GOT3 (cell line): ENCODE data around the gene ASTN1.

Experiments
- DNase-seq: peaks from one replicate; lab custom pipeline; 2025; ENCODE audit warnings: mixed read lengths; lab: John Stamatoyannopoulos, UW

The ASTN1 gene

DNA sequence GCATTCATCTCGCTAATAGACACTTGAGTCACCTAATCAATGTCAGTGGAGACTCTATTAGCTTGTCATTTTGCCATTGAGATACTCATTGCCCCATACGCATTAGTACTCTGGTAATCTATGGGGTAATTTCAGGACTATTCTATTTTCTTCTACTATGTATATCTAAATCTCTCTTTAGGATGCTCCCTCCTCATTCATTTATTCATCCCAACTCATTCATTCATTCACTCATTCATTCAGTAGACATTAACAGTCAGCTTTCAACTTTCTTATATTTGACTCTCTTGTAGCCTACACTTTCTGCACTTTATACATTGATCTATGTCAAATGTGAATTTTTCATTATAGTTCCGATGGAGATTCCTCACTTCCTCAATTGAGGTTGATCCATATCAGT lies 170.9 kb downstream of the ASTN1 start:
- no peak for DNase-seq

DNA sequence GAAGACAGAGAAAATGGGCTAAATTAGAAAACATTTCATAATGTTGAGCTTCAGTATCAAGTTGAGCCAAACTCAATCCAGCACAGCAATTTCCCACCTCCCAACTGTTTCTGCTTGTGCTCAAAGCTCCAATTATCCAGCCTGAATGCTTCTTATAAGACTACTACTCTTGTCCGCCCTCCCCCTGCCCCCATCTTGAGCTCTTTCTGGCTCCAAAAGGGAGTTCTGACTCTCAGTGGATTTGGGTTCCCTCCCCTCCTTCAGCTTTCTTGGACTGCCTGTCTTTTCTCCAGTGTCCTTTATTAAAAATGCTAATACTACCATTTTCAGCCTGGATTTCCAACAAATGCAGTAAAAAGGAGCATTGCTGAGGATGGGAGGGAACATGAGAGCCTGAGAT lies 174.8 kb downstream of the ASTN1 start:
- no peak for DNase-seq

DNA sequence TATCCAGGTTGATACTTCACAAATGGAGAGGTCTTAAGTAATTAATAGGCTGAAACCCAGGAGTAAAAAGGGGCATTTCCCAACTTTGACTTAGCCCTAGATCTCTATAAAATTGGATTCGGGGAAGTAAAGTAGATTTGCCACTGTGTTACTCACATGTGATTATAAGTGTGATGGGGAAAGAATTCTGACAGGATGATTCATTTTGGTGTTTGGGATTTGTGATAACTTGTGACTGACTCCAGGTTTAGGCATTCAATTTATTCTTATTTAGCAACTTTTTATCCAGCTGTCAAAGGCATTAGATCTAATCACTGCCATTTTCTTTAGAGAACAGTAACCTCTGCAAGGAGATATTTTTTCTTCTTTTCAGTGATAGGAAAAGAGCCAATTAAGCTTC lies 175.5 kb downstream of the ASTN1 start:
- no peak for DNase-seq

DNA sequence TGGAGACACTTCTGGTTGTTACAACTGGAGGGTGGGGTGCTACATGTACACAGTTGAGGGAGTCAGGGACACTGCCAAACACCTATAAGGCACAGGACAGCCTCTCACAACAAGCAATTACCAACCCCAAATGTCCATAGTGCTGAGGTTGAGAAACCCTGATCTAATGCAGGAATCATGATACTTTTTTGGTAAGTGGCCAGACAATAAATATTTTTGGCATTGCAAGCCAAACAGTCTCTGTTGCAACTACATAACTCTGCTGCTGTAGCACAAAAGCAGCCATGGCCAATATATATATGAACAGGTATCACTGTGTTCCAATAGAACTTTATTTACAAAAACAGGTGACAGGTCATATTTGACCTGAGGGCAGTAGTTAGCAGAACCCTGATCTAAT lies 177.5 kb downstream of the ASTN1 start:
- no peak for DNase-seq

- no peak for DNase-seq
Observed at GRCh38 chr1:176983731-176984130, 180.8 kb downstream of the ASTN1 start.

DNA sequence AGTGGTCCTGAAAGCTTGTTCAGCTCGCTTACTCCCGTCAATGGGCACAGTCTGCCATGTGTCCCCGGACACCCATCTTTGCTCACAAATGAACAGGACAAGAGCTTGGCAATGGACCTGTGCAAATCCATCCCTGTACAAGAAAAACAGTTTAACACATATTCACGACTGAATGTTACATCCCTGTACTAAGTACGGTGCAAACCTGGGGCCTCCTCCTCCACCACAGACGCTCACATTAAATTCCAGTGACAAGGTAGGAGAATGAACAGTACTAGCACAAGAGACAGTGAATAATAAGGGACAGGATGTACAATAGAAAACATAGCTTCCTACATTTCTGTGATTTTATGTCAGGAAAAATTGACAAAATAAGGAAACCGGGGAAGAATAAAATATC lies 187.7 kb downstream of the ASTN1 start:
- no peak for DNase-seq

GRCh38 chr1:176976225-176976624 lies 188.3 kb downstream of the ASTN1 start:
- no peak for DNase-seq

GRCh38 chr1:176964687-176965086 lies 199.8 kb downstream of the ASTN1 start:
- DNase-seq = no peak

- DNase-seq = no peak
Observed at GRCh38 chr1:176963181-176963580, 201.3 kb downstream of the ASTN1 start.

GRCh38 chr1:176961678-176962077 lies 202.8 kb downstream of the ASTN1 start:
- no peak for DNase-seq

GRCh38 chr1:176959191-176959820 lies 205.2 kb downstream of the ASTN1 start:
- DNase-seq = no peak

DNA sequence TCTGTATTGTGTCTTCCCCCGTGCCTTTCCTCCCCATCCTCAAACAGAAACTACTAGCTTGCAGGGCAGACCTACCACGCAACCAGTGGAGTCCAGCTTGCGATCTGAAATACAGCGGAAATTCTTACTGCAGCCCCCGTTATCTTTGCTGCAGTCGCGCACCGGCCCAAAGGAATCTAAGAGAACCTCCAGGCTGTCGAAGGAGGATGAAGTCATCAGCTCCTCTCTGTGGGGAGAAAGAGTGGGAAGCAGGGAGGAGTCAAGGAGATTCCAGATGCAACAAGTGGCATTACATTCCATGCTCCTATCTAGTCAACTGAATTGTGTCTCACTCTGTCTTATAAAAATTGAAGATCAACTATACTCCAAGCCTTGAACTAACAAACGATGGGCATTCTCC lies 206.9 kb downstream of the ASTN1 start:
- no peak for DNase-seq

- no peak for DNase-seq
Observed at GRCh38 chr1:176954242-176954641, 210.3 kb downstream of the ASTN1 start.

GRCh38 chr1:176950736-176951324 lies 213.7 kb downstream of the ASTN1 start:
- DNase-seq = no peak

DNA sequence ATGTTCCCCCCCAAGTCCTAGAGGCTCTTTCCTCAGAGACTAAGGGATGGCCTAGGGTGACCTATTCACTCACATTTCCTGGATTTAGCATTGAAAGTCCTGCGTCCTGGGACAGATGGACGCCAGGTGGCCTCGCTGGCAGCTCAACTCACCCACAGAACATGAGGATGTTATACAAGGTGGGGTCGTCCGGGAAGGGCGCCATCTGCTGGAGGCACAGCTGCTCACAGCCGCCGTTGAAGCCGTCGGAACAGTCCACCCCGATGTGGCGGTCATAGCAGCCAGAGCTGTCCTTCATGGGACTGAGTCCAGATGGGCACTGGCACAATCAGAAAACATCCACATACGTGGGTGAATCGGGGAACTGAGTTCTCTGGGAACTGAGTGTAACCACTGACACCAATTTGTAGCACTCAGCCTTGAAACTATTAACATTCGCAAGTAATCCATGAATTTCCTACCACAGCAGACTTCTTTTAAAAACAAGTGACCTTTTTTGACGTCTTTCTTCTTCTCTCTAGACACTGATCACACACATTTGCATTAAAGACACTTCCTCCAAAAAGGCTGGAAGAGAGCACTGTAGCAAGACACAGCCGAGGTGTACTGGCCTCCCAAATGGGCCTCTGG lies 215.4 kb downstream of the ASTN1 start:
- DNase-seq = peak; percentile 38

- no peak for DNase-seq
Observed at GRCh38 chr1:176944606-176945005, 219.9 kb downstream of the ASTN1 start.

- no peak for DNase-seq
Observed at GRCh38 chr1:176943783-176944182, 220.7 kb downstream of the ASTN1 start.

DNA sequence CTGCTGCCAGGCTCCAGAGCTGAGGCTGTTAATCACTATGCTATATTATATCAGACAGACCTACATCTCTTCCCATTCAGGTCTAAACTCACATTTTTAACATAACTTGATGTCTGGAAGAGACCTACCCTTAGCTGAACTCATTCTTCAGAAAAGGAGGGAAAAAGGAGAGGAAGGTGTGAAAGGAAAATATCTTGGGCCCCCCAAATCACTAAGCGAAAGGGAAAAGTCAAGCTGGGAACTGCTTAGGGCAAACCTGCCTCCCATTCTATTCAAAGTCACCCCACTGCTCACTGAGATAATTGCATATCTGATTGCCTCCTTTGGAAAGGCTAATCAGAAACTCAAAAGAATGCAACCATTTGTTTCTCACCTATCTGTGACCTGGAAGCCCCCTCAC lies 222.2 kb downstream of the ASTN1 start:
- no peak for DNase-seq

DNA sequence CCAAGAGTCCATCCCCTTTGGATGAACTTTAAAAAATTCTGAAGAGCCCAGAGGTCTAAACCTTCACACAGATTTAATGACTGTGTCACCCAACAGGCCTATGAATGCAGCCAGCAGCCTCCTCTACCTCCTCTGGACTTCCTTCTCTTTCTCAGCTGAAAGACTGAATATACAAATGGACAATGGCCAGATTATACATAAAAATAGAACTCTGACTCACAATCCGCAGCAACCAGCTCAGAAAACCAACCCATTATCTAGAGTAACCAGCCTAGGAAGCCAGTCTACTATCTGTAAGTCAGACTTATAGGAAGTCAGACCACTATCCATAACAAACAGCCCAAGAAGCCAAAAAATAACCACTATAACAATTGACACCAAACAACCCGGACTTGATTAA lies 224.5 kb downstream of the ASTN1 start:
- no peak for DNase-seq

GRCh38 chr1:176938375-176938774 lies 226.1 kb downstream of the ASTN1 start:
- no peak for DNase-seq

DNA sequence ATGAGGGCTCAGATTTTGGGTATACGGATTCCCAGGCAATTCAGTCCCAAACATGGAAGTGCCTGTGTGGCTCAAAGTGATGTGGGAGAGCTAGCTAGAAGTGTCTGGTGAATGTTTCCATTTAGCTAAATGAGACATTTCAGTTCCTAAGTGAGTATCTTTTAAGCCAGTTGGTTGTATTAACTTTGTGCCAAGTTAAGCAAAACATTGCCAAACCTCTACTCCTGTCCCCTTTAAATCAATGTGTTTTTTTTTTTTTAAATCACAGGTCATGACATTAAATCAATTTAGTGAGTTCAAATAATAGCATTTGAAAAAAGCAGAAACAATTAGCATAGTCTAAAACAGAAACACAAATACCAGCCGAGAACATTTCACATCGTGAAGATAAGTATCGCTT lies 230.1 kb downstream of the ASTN1 start:
- no peak for DNase-seq

- DNase-seq = no peak
Observed at GRCh38 chr1:176932114-176933104, 232.1 kb downstream of the ASTN1 start.

DNA sequence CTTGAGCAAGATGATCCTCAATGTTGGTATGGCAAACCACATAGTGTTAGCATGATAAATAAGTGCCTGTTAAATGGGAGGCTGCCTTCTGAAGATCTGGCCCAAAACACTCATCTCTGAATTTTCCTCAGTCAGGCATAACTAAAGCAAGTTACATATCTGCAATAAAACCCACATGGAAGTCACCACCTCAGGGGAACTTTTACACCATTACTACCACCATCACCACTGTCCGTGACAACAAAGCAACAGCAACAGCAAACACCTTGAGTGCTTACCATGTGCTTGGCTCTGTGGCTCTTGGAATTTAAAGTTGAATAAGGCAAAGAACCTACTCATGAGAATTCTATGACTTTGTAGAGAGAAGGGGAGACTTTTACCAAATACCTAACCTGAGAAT lies 233.0 kb downstream of the ASTN1 start:
- DNase-seq = no peak
